GM23338 (cell line): Measurements from ENCODE around the gene KATNAL2. TPM values are rescaled to one million over a fixed set of nuclear protein-coding genes. Genes with fewer than 3 reads are reported as not detected.

ENCODE experiments used
- CTCF ChIP-seq, 2 experiments: fragments of 200-600 bp in 1 of 2; sonication (generic) in 1 of 2; conservative IDR thresholded peaks; 2 replicates each; pipeline versions ENCODE4 v1.5.1 to v1.6.1; 2016 to 2017; ENCODE audit warnings: antibody characterized with exemption in 2 of 2, low read depth in 2 of 2, mild to moderate bottlenecking in 2 of 2, moderate library complexity in 1 of 2
- JUNB ChIP-seq: IDR thresholded peaks from one replicate; pipeline ENCODE4 v1.6.1; 2016; ENCODE audit warnings: antibody characterized with exemption; ENCODE audit not compliant: unreplicated experiment
- POLR2AphosphoS5 ChIP-seq: IDR thresholded peaks from 2 replicates; pipeline ENCODE4 v1.6.1; 2016; ENCODE audit warnings: antibody characterized with exemption, low read depth
- REST ChIP-seq: IDR thresholded peaks from one replicate; pipeline ENCODE4 v1.6.1; 2018; ENCODE audit warnings: antibody characterized with exemption; ENCODE audit not compliant: unreplicated experiment
- STAT1 ChIP-seq: IDR thresholded peaks from one replicate; pipeline ENCODE4 v1.6.1; 2016; ENCODE audit warnings: antibody characterized with exemption; ENCODE audit not compliant: unreplicated experiment
- ZNF462 ChIP-seq: fragments of 250-450 bp; sonication (Bioruptor Pico); IDR thresholded peaks from 2 replicates; pipeline ENCODE4 v1.5.0; 2020; ENCODE audit warnings: mild to moderate bottlenecking, moderate library complexity
- polyA plus RNA-seq: library from polyadenylated mRNA; unstranded; fragments of >200 nt; fragmentation: Nextera tagmentation; extraction: Ambion mirVana; gene quantifications from 2 replicates; pipeline ENCODE4 v1.2.1, GENCODE V29; 2016
- total RNA-seq: library from RNA; depleted of rRNA; stranded (reverse); fragments of >200 nt; shearing (Covaris generic); gene quantifications from 2 replicates; pipeline ENCODE4 v1.2.3, GENCODE V29; 2014

KATNAL2 gene
- total and polyA plus RNA-seq, 2 experiments from 2014 or later, result 11.8 TPM

- TF ChIP-seq ZNF462 (CRISPR knock-in tag) (no peak), JUNB (no peak), CTCF (conservative IDR thresholded peaks at IDR 0.05; ENCODE audit: low read depth in 2 of 2) (no peak), STAT1 (no peak), POLR2AphosphoS5 (no peak), REST (no peak)
Observed at GRCh38 chr18:47054369-47054768, 137.0 kb downstream of the KATNAL2 start (continued).
